GM21786 (cell line): ENCODE data around the gene B3GNT4.
"Not testable (repeated sequence)": the region's sequence is repeated elsewhere in the genome, so short reads cannot be mapped to it uniquely, and the experiment has no call there.

Experiments
- ATAC-seq: cut with Tn5 transposase; IDR thresholded peaks from one replicate; pipeline ENCODE4 v1.9.1; 2021; ENCODE audit not compliant: unreplicated experiment

The B3GNT4 gene

GRCh38 chr12:122187466-122187865 is 16.0 kb upstream of the B3GNT4 start:
- no peak for ATAC-seq

GRCh38 chr12:122189626-122190475 is 13.7 kb upstream of the B3GNT4 start:
- no peak for ATAC-seq

GRCh38 chr12:122190842-122191668 is 12.5 kb upstream of the B3GNT4 start:
- no peak for ATAC-seq

- no peak for ATAC-seq
These were observed 11.1 kb upstream of the B3GNT4 start for GRCh38 chr12:122192441-122192840.

- ATAC-seq, result no peak
These were observed 8.7 kb upstream of the B3GNT4 start for GRCh38 chr12:122194804-122195203.

GRCh38 chr12:122195405-122195804 is 8.1 kb upstream of the B3GNT4 start:
- ATAC-seq, result no peak

- ATAC-seq, result no peak
These were observed 5.9 kb upstream of the B3GNT4 start for GRCh38 chr12:122197612-122197966.

GRCh38 chr12:122199484-122200355 is 3.8 kb upstream of the B3GNT4 start:
- no peak for ATAC-seq

- ATAC-seq, result no peak
These were observed 2.9 kb upstream of the B3GNT4 start for GRCh38 chr12:122200541-122201175.

- ATAC-seq, result no peak
These were observed 2.1 kb upstream of the B3GNT4 start for GRCh38 chr12:122201381-122201780.

GRCh38 chr12:122202017-122202416 is 1.5 kb upstream of the B3GNT4 start:
- no peak for ATAC-seq

GRCh38 chr12:122202811-122203210 is 698 bp upstream of the B3GNT4 start:
- not testable (repeated sequence) for ATAC-seq

- ATAC-seq, result no peak
These were observed 901 bp downstream of the B3GNT4 start for GRCh38 chr12:122204167-122205052.

GRCh38 chr12:122205053-122205925 is 1.8 kb downstream of the B3GNT4 start:
- no peak for ATAC-seq

GRCh38 chr12:122206111-122206881 is 2.8 kb downstream of the B3GNT4 start:
- no peak for ATAC-seq

GRCh38 chr12:122206976-122207375 is 3.5 kb downstream of the B3GNT4 start:
- ATAC-seq, result no peak

GRCh38 chr12:122207391-122207790 is 3.9 kb downstream of the B3GNT4 start:
- ATAC-seq, result no peak
